ENCODE measurements around the gene TMBIM4. TPM values are rescaled to one million over a fixed set of nuclear protein-coding genes. Genes with fewer than 3 reads are reported as not detected.
A peak's percentile ranks its signal among the peaks of the same experiment; 100 is the strongest.

The TMBIM4 gene
- total RNA-seq, 4 donors from 2014 or later = 73.5 to 110 (median 80.9) TPM

DNA sequence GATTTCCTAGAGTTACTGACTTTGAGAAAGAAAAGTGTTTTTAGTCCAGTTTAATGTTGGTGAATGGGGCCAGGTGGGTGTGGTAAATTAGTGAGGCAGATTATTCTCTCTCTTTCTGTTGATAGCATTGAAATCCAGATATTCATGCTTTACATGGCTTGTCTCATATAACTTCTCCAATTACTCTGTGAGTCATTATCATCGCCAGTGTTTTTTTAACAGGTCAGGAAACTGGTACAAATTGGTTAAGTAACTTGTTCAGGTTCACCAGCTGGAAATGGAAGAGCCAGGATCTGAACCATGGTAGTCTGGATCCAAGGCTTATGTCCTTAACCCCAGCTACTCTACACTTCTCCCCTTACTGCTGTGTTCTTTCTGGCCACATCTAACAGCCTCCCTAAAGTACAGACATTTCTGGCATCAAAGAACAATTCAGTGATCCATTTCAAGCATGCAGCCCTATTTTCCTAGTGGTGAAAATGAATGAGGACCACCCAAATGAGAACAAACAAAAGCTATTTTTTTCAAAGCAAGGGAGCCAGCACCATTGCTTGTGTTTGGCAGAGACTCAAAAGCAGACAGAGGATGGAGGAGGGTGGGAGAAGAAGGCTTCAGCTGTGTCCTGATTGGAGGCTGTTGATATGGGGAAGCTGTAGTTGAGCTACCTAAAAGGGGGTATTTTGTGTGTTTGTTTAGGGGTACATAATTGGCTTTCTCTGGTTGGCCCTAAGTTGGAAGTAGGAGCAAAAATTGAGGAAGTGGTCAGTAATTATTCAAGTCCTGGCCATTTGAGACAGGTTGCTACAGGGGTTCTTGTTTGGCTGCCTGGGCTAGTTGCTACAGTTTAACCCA, 20.9 kb upstream of the TMBIM4 start:
- in situ Hi-C loops (cut with MboI; ENCODE audit: low sequenced_read_pairs in 4 of 4) = no loop called here
- peak overlapping the region; percentile 76 to 88 (median 82) for H3K27ac ChIP-seq
- TF ChIP-seq, protein P1, sequence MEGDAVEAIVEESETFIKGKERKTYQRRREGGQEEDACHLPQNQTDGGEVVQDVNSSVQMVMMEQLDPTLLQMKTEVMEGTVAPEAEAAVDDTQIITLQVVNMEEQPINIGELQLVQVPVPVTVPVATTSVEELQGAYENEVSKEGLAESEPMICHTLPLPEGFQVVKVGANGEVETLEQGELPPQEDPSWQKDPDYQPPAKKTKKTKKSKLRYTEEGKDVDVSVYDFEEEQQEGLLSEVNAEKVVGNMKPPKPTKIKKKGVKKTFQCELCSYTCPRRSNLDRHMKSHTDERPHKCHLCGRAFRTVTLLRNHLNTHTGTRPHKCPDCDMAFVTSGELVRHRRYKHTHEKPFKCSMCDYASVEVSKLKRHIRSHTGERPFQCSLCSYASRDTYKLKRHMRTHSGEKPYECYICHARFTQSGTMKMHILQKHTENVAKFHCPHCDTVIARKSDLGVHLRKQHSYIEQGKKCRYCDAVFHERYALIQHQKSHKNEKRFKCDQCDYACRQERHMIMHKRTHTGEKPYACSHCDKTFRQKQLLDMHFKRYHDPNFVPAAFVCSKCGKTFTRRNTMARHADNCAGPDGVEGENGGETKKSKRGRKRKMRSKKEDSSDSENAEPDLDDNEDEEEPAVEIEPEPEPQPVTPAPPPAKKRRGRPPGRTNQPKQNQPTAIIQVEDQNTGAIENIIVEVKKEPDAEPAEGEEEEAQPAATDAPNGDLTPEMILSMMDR (IDR thresholded peaks at IDR 0.05 in 4 of 5, conservative IDR thresholded peaks at IDR 0.05 in 1 of 5) = no peak
- TF ChIP-seq POLR2A (IDR thresholded peaks at IDR 0.05) = no peak
- H3K4me1 ChIP-seq = peaks cover 6 to 7% of the 10 kb centered on the region in 2 donors
- no peak for ATAC-seq
- H3K36me3 ChIP-seq = no peaks in the 10 kb centered on the region
- no peaks in the 10 kb centered on the region for H3K9me3 ChIP-seq
- peaks cover 0 to 26% (median 3%) of the 10 kb centered on the region in 3 donors for H3K27me3 ChIP-seq
- DNase-seq = no peak
- intact Hi-C loops (cut with DNase I; ENCODE audit: low total_unique reads) = no loop called here
- peak overlapping the region; percentile 29 to 57 (median 52) for H3K4me3 ChIP-seq

DNA sequence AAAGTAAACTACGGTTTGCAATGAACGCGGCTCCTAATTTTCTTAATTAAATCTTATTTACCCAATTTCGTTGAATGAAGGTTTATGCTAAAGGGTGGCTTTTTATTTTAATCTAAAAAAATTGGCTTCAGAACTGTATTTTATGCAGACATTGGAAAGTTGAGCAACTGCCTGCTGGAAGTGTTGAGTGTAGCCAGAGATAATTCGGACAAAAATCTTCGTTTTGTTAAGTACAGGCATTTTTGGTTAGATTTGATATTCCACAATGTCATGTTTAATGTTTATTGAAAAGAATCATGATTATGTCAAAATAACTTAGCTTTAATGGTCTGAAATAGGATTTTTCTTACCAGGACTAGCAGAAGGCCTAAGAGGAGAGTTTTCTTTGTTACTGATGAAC, 20.1 kb upstream of the TMBIM4 start:
- peak overlapping the region; percentile 76 to 88 (median 82) for H3K27ac ChIP-seq
- H3K27me3 ChIP-seq = peaks cover 0 to 26% (median 3%) of the 10 kb centered on the region in 3 donors
- in situ Hi-C loops (cut with MboI; ENCODE audit: low sequenced_read_pairs in 4 of 4) (no loop called here), intact Hi-C loops (cut with DNase I; ENCODE audit: low total_unique reads) (no loop called here)
- no peak for DNase-seq
- H3K4me3 ChIP-seq = peak overlapping the region; percentile 29 to 57 (median 52)
- no peaks in the 10 kb centered on the region for H3K36me3 ChIP-seq
- no peaks in the 10 kb centered on the region for H3K9me3 ChIP-seq
- ATAC-seq = no peak
- TF ChIP-seq, protein P1 (IDR thresholded peaks at IDR 0.05 in 4 of 5, conservative IDR thresholded peaks at IDR 0.05 in 1 of 5) = no peak
- no peak for TF ChIP-seq POLR2A (IDR thresholded peaks at IDR 0.05)
- peaks cover 6 to 7% of the 10 kb centered on the region in 2 donors for H3K4me1 ChIP-seq

DNA sequence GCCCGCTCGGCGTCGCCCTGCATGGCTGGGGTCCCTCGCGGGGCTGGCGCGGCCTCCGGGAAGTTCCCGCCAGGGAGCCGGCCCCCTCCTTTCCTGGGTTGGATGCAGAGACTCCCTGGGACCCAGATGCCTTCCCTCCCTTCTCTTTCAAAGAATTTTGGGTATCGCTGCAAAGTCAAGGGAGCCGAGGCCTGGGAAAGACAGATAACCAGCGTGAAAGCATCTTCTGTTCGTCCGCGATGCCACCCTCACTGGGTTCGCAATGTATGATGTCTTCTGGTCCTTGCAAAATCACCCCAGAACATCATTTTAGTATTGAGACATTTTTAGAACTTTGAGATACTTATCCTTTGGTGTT, 19.7 kb upstream of the TMBIM4 start:
- DNase-seq = no peak
- intact Hi-C loops (cut with DNase I; ENCODE audit: low total_unique reads) = no loop called here
- peak overlapping the region; percentile 76 to 88 (median 82) for H3K27ac ChIP-seq

DNA sequence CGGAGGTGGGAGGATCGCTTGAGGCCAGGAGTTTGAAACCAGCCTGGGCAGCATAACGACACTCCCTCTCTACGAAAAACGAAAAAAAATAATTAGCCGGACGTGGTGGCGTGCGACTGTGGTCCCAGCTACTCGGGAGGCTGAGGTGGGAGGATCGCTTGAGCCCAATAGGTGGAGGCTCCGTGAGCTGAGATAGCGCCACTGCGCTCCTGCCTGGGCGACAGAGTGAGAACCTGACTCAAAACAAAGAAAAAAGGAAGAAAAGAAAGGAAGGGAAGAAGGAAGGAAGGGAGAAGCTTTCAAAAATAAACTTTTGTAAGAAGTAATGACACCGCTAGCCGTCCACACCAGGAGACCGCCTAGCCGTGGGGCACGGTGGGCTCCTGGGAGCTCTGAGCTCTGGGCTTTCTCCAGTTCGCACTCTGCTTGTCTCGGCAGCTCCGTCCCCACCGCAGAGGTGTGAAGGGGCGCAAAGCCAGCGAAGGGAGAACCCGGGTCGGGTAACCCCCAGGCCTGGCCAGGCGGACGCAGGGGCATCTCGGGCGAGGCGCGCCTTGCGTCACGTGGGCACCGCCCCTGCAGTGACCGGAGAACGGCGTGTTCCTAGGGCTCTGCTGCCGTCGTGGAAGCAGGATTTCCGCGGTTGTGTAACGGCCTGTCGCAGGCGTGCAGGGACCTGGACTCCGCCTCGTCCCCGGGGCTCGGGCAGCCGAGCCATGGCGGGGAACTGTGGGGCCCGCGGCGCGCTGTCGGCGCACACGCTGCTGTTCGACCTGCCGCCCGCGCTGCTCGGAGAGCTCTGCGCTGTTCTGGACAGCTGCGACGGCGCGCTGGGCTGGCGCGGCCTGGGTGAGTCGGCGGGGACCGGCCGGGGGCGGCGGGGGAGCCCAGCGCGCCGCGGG, 19.0 kb upstream of the TMBIM4 start, which contains the start of gene IRAK3:
Gene IRAK3 (plus strand): TSS at position 631 of the 902 bp plus-strand sequence. CDS start 86 bp downstream, at position 717.
- intact Hi-C loops (cut with DNase I; ENCODE audit: low total_unique reads) = no loop called here
- DNase-seq = peak; percentile 73 to 80
- Histone ChIP-seq H3K27me3 (peaks cover 0 to 26% (median 3%) of the 10 kb centered on the region in 3 donors), H3K9me3 (no peaks in the 10 kb centered on the region), H3K4me1 (peaks cover 6 to 7% of the 10 kb centered on the region in 2 donors), H3K4me3 (peak within 1 kb of the TSS; percentile 29 to 57 (median 52)), H3K27ac (peak within 1 kb of the TSS; percentile 76 to 88 (median 82)), H3K36me3 (no peaks in the 10 kb centered on the region)
- peak; percentile 76 to 89 for TF ChIP-seq POLR2A (IDR thresholded peaks at IDR 0.05)
- TF ChIP-seq, protein P1 (IDR thresholded peaks at IDR 0.05 in 4 of 5, conservative IDR thresholded peaks at IDR 0.05 in 1 of 5) = no peak
- in situ Hi-C loops (cut with MboI; ENCODE audit: low sequenced_read_pairs in 4 of 4) = no loop called here
- peak; percentile 81 to 89 for ATAC-seq

More for the DNA sequence above, 19.7 kb upstream of the TMBIM4 start:
- TF ChIP-seq, protein P1 (IDR thresholded peaks at IDR 0.05 in 4 of 5, conservative IDR thresholded peaks at IDR 0.05 in 1 of 5) = no peak
- peak in 1 of 2 donors; percentile 1 for TF ChIP-seq POLR2A (IDR thresholded peaks at IDR 0.05)
- H3K4me3 ChIP-seq = peak overlapping the region; percentile 29 to 57 (median 52)
- no peaks in the 10 kb centered on the region for H3K36me3 ChIP-seq
- H3K4me1 ChIP-seq = peaks cover 6 to 7% of the 10 kb centered on the region in 2 donors
- ATAC-seq = peak in 1 of 2 donors; percentile 7
- H3K27me3 ChIP-seq = peaks cover 0 to 26% (median 3%) of the 10 kb centered on the region in 3 donors
- in situ Hi-C loops (cut with MboI; ENCODE audit: low sequenced_read_pairs in 4 of 4) = no loop called here
- H3K9me3 ChIP-seq = no peaks in the 10 kb centered on the region

All from gastrocnemius medialis (tissue), 4 donors.